Fibroblast of mammary gland (primary cell): Measurements from ENCODE around the gene MARS2.
"Not testable (repeated sequence)": the region's sequence is repeated elsewhere in the genome, so short reads cannot be mapped to it uniquely, and the experiment has no call there.

Source experiments
- DNase-seq: peaks from one replicate; pipeline ENCODE4 v3.0.0-alpha.2; 2010; ENCODE audit warnings: low read depth
- H3K4me3 ChIP-seq: 2 replicates; pipeline ENCODE4 v1.5.1; 2011; ENCODE audit warnings: low read depth, mild to moderate bottlenecking, low read length, moderate library complexity; ENCODE audit not compliant: control insufficient read depth
- TF ChIP-seq, protein P1 (sequence below): conservative IDR thresholded peaks from 2 replicates; pipeline ENCODE4 v1.5.1; 2011; ENCODE audit warnings: low read depth, low read length, inconsistent platforms; ENCODE audit not compliant: control insufficient read depth, insufficient read depth

MARS2 gene

DNA sequence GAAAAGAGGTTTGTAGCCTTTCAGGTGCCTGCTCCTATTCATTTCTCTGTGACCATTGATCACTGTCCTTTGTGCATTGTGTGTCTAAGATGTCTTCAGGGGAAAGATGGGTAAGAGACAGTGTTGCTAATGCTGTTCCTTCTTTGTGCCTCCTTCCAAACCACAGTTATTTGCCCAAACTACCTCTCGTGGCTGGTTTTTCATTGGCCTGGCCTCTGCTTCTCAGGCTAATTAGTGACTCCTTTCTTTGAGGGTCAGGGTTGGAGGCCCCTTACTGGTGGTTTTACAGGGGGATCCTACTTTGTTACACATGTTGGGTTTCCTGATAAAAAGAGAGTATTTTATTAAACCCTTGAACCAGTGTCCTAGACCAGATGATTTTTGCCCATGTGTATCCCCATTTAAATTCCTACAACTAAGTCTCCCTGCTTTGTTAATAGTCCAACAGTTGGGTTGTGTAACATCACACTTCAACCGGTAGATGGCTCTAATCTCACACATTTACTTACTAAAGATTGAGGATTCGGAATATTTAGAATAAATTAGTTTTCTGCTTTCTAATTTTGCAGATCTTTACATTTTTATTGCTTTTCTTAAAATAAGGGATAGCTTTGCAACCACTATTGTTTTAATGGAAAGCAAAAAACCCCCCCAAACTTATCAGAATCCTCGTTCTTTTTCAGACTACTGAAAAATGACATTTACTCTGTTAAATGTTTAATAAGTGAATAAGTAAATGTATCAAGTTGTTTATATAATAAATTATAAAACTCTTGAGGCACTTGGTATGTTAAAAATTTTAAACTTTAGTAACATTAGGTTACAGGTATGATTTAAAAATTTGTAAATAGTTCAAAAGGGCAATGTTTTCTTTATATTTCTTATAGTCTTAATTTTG, 2.4 kb downstream of the MARS2 start:
- peak overlapping the region; percentile 79 for H3K4me3 ChIP-seq
- DNase-seq, result peak; percentile 74
- TF ChIP-seq, protein P1, sequence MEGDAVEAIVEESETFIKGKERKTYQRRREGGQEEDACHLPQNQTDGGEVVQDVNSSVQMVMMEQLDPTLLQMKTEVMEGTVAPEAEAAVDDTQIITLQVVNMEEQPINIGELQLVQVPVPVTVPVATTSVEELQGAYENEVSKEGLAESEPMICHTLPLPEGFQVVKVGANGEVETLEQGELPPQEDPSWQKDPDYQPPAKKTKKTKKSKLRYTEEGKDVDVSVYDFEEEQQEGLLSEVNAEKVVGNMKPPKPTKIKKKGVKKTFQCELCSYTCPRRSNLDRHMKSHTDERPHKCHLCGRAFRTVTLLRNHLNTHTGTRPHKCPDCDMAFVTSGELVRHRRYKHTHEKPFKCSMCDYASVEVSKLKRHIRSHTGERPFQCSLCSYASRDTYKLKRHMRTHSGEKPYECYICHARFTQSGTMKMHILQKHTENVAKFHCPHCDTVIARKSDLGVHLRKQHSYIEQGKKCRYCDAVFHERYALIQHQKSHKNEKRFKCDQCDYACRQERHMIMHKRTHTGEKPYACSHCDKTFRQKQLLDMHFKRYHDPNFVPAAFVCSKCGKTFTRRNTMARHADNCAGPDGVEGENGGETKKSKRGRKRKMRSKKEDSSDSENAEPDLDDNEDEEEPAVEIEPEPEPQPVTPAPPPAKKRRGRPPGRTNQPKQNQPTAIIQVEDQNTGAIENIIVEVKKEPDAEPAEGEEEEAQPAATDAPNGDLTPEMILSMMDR, result peak; percentile 72

DNA sequence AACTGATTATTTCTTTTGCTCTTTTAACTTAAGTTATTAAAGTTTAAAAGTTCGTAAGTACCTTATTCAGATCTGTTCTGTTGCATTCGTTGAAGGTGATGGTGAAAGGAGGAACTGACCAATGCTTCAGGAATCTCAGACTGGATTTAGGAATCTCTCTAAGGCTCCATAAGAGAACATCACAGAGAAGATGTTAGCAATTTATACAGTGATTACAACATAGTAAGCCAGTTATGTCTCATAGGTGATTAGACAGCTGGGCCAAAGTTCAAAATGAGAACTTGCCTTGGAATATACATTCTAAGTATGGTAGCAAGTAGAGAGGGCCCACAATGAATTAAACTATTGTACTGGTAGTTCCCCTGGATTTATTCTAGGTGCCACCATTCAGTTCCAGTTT, 3.2 kb downstream of the MARS2 start:
- peak overlapping the region; percentile 79 for H3K4me3 ChIP-seq
- peak; percentile 82 for DNase-seq
- TF ChIP-seq, protein P1, result no peak

GRCh38 chr2:197709140-197709539, 4.0 kb downstream of the MARS2 start:
- DNase-seq, H3K4me3 ChIP-seq: not testable (repeated sequence)

DNA sequence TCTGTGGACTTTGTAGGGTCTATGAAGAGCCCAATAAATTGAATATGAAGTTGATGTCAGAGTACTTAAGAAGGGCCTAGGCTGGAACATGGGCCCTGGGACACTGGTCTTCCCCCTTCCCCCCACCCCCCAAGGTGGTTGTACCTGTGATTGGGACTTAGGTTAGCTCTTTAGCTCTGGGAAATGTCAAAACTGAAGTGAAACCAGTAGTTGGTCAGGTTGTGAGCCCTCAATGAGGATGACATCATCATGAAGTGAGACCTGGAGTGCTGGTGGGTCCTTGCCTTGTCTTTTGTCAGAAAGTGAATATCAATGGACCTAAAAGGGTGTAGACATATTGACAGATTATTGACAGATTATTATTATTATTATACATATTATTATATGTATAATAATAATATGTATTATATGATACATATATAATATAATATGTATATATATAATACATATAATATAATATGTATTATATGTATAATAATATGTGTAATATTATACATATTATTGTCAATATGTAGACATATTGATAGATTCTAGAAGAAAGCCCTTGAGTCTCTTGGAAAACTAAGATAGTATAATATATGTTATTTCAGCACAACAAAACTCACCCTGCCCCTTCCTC, 5.4 kb downstream of the MARS2 start:
- no peak overlapping the region for H3K4me3 ChIP-seq
- TF ChIP-seq, protein P1, result no peak
- no peak for DNase-seq

DNA sequence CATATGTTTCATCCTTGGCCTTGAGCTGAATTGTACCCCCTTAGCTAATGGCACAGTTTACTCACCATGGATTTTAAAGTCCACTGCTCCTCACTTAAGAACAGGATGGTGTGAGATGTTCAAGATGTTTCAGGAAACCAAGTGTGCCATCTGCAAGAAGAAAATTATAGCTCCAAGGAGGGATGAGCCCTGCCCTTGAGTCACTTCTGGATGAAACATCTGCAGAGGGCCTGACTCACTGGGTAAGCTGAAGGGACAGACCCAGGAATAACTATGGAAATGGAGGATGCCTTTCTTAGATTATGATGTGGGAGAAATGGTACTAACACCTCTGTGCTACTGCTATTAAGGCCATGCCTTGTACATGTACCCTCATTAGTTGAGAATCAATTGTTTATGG, 6.4 kb downstream of the MARS2 start:
- H3K4me3 ChIP-seq, result no peak overlapping the region
- peak; percentile 69 for DNase-seq
- TF ChIP-seq, protein P1, result no peak

DNA sequence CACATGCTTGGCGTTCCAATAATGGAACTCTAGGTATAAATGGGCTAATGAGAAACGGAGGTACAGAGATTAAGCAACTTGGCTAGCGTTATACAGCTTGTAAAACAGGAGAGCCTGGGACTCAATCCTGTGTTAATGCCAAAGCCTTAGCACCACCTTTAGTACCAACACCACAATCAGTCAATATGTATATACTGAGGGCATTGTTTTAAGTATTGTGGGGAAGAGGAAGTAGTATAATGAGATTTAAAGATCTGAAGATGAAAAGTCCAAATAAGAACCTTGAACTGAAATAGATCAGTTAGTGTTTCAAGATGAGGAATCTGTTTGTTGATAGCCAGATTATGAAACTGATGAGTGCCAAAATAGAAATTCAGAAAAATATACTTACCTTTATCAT, 8.1 kb downstream of the MARS2 start:
- no peak overlapping the region for H3K4me3 ChIP-seq
- no peak for DNase-seq
- TF ChIP-seq, protein P1, result no peak

DNA sequence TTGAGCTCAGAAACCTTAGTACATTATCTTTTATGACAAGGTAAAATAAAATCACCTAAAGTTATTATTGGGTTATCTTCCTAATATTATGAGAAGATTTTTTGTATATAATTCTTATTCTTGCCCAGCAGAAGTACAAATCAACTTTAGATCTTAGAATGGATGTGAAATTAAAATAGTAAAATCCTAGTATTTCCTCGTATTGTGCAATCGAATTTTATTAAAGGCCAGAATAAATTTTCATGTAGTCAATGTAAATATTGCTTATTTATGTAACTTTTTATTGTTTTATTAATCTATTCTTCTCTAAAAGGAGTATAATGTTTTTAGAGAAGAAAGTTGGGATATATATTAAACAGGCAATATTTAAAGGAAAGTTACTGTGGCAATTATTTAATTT, 12.7 kb downstream of the MARS2 start:
- TF ChIP-seq, protein P1, result no peak
- no peak overlapping the region for H3K4me3 ChIP-seq
- no peak for DNase-seq
